Left lobe of liver (tissue), 2 donors: ENCODE results near the gene RSPH3. TPM values are rescaled to one million over a fixed set of nuclear protein-coding genes. Genes with fewer than 3 reads are reported as not detected.
A peak's percentile ranks its signal among the peaks of the same experiment; 100 is the strongest.
"Not testable (repeated sequence)": the region's sequence is repeated elsewhere in the genome, so short reads cannot be mapped to it uniquely, and the experiment has no call there.

Source experiments
- ATAC-seq: fragments of 200-7000 bp; cut with Tn5 transposase; one replicate; pipeline ENCODE4 v1.9.1; 2020; ENCODE audit warnings: mild to moderate bottlenecking, moderate library complexity
- DNase-seq: peaks from one replicate; pipeline ENCODE4 v3.0.0-alpha.2; 2020; ENCODE audit warnings: low spot score
- total RNA-seq: library from RNA; stranded (reverse); gene quantifications from one replicate; pipeline ENCODE4 v1.2.1, GENCODE V29; 2021
- donor health status: DM: no; HTN: no; CAD: no; lungs with moderate emphysema.
- donor health status: DM: no; HTN: yes; CAD: no.

The RSPH3 gene
- total RNA-seq, 1 donor from 2014 or later, result 4.7 TPM

- DNase-seq (no peak), ATAC-seq (no peak)
These were observed 30.2 kb upstream of the RSPH3 start for GRCh38 chr6:159030168-159030567.

- DNase-seq, ATAC-seq: not testable (repeated sequence)
These were observed 25.2 kb upstream of the RSPH3 start for GRCh38 chr6:159025224-159025623.

GRCh38 chr6:159023893-159024292, 23.9 kb upstream of the RSPH3 start:
- DNase-seq (no peak), ATAC-seq (no peak)

GRCh38 chr6:159020011-159020410, 20.0 kb upstream of the RSPH3 start:
- DNase-seq (no peak), ATAC-seq (no peak)

- ATAC-seq, result no peak
- DNase-seq, result no peak
These were observed 18.0 kb upstream of the RSPH3 start for GRCh38 chr6:159017757-159018559.

GRCh38 chr6:159014406-159014805, 14.4 kb upstream of the RSPH3 start:
- no peak for ATAC-seq

GRCh38 chr6:159013229-159013628, 13.2 kb upstream of the RSPH3 start:
- ATAC-seq, result no peak
- no peak for DNase-seq

More at GRCh38 chr6:159014406-159014805, 14.4 kb upstream of the RSPH3 start:
- DNase-seq, result no peak

GRCh38 chr6:159012201-159012600, 12.2 kb upstream of the RSPH3 start:
- ATAC-seq (no peak), DNase-seq (no peak)

- not testable (repeated sequence) for DNase-seq, ATAC-seq
These were observed 10.1 kb upstream of the RSPH3 start for GRCh38 chr6:159010037-159010612.

- ATAC-seq, result peak; percentile 75
These were observed 8.8 kb upstream of the RSPH3 start for GRCh38 chr6:159008656-159009288.

GRCh38 chr6:159007510-159007909, 7.5 kb upstream of the RSPH3 start:
- DNase-seq, result no peak
- no peak for ATAC-seq

More at GRCh38 chr6:159008656-159009288, 8.8 kb upstream of the RSPH3 start:
- no peak for DNase-seq

- ATAC-seq (no peak), DNase-seq (no peak)
These were observed 5.4 kb upstream of the RSPH3 start for GRCh38 chr6:159005436-159005835.

GRCh38 chr6:159004592-159004991, 4.6 kb upstream of the RSPH3 start:
- ATAC-seq (no peak), DNase-seq (no peak)

GRCh38 chr6:159002432-159003155, 2.6 kb upstream of the RSPH3 start:
- DNase-seq (no peak), ATAC-seq (no peak)

GRCh38 chr6:158999154-158999665, 792 bp downstream of the RSPH3 start:
- peak; percentile 30 for ATAC-seq
- DNase-seq, result no peak

GRCh38 chr6:158996856-158997255, 3.1 kb downstream of the RSPH3 start:
- no peak for ATAC-seq

GRCh38 chr6:158993639-158994038, 6.4 kb downstream of the RSPH3 start:
- no peak for ATAC-seq
- DNase-seq, result no peak

More at GRCh38 chr6:158996856-158997255, 3.1 kb downstream of the RSPH3 start:
- DNase-seq, result no peak

- ATAC-seq (no peak), DNase-seq (no peak)
These were observed 8.8 kb downstream of the RSPH3 start for GRCh38 chr6:158991017-158991723.

- not testable (repeated sequence) for ATAC-seq, DNase-seq
These were observed 10.3 kb downstream of the RSPH3 start for GRCh38 chr6:158989711-158990110.

GRCh38 chr6:158988477-158988876, 11.5 kb downstream of the RSPH3 start:
- ATAC-seq (no peak), DNase-seq (no peak)
